GM18508 (cell line): ENCODE measurements around the gene ADAMTS20.

Experiments used
- ATAC-seq: cut with Tn5 transposase; IDR thresholded peaks from one replicate; pipeline ENCODE4 v1.9.1; 2021; ENCODE audit warnings: moderate number of reproducible peaks; ENCODE audit not compliant: insufficient read depth, unreplicated experiment

The ADAMTS20 gene

DNA sequence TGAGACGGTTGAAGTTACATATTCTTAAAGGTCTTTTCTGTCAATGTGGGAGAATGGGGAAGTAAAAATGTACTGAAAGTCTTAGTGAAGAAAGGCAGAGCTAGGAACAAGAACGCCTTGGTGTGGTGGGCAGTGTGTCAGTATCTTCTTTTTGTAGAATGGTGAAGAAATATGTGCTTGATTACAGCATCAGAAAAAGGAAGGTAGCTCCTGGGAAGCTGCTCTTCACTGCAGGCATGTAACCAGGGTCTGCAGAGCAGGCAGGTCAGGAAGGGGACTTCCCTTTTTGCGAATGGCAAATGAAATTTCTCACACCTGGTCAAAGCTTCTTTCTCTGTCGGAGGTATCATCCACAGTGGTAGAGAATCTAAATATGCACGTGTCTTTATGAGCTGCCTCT lies 226.2 kb downstream of the ADAMTS20 start:
- peak; percentile 54 for ATAC-seq

DNA sequence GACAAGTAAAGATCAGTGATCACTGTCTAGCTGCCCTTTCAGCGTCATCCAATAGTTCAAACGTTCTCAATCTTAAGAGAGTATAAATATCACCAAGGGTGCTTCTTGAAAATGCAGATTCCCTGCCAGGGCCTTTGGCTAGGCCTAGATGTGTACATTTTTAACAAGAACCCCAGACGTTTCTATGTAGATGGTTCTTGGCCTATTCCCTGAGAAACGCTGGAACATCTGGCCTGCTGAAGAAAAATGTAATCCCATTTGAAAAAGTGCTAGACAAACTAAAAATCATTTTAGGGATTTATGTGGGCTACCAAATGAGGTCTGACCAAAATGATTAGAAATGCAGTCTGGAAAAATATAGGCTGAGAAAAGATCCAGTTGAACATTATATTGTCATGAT lies 231.7 kb downstream of the ADAMTS20 start:
- ATAC-seq: no peak

DNA sequence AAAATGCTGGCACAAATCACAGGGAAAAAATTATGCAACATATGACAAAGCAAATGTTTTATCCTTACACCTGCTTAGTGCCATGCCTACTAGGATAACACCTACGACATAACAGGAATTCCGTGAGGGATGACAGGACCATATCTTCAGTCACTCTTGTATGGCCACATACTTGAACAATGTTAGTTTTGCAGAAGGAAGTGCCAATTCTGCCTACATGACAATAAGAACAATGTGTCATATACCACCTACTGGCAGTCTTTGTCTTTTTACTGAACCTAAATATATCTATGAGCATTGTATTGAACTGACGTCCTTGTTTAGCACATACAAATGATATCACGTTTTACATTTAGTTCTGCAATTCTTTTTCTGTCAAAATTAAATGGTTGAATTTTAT lies 234.0 kb downstream of the ADAMTS20 start:
- ATAC-seq: no peak

DNA sequence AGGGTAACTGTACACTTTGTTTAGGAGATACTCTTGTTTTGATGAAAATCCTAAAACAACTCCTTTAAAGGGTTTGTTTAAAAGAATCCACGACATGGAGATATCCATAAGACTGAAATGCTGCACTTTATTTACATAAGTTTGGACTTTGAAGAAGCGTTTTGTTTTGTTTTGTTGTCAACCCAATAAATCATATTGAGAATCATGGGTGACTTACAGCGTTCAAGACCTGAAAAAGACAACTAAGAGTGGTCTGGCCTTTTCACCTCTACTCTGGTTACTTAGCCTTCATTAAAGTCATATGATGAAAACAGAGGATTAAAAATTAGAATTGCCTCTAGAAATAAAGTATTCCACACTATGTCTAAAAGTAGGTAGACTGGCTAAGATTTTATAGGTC lies 234.8 kb downstream of the ADAMTS20 start:
- ATAC-seq: no peak

DNA sequence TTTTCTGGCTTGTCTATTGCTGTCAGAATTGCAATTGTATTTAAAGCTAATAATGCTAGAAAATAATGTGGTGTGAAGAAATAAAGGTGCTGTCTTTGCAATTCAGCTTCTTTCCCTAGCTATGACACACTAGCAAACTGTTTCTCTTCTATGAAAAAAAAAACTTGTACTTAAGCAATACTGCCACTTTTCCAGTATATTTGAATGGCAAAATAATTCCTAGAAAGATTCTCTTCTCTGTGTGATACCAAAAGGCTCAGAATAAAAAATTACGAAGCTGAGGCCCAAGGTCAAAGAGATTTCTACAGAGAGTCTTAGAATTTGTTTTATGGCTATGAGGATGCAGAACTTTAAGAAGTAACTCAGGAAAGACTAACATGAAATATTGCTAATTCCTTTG lies 235.5 kb downstream of the ADAMTS20 start:
- ATAC-seq: no peak

DNA sequence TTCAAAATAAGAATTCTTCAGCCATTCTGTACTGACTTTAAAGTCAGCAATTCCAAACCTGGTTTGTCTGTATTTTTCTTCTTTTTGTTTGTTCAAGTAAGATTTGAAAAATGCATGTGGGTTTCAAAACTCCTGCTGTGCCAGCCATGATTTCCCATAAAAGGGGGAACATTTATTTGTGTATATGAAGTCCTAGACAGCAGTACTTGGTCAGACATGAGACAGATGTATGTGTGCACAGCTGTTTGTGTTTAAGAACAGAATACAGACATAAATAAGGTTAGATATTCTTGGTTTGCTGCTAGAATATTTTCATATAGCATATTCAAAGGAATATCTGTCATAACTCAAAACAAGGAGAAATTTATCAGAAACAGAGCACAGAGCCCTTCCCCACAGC lies 236.0 kb downstream of the ADAMTS20 start:
- ATAC-seq: no peak

DNA sequence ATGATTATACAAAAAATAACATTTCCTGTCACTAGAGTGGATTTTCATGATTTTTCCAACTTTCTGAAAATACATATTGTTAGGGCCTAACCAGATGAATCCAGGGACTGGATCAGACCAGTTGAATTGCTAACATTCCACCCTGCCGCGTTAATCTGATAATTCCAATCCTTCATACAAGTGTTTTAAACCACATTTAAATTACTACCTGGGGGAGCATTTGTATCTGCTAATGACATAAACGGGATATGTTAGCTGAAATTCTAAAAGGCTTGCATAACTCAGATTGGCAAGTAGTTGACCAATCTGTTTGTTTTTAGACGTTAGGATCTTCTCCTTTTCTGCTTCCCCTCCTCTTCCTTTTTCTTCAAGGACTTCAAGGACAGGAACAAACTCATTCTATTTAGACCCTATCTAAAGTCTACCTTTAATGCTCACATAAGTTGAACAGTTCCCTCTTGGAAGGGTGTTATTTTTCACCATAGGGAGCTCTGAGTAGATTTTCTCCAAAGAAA lies 239.0 kb downstream of the ADAMTS20 start:
- no peak for ATAC-seq

DNA sequence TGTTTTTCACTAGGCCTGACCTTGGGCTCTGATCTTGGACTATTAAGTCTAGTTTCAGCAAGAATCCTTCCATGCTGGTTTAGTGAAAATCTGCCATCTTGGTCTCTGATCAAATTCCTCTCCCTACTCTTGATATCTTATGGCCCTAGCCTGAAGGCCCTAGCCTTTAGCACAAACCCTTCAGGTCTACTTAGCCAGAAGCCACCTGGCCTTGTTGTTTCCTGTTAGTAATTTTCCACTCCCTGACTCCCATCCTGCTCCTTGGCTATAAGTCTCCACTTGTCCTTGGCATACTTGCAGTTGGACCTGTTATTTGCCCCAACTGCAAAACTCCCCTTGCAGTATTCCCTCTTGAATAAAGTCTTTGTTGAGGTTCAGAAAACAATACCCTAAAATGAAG lies 241.4 kb downstream of the ADAMTS20 start:
- no peak for ATAC-seq

DNA sequence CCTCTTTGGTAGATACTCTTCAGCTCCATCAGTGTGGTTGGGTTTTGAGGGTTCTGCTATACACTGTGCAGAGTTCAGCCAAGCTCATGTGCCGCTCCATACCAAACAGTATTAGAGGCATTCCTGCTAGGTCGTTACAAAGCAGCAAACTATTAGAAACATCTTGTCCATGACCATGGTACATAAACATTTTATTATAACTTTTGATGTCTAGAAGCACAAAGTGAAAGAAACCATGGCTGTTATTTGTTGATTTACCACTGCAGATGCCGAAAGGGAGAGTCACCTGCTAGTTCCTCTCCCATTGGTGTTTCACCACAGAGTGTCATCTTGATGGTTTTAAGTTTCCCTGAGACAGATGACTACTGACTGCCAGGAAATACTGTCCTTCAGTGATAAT lies 242.0 kb downstream of the ADAMTS20 start:
- ATAC-seq: no peak

DNA sequence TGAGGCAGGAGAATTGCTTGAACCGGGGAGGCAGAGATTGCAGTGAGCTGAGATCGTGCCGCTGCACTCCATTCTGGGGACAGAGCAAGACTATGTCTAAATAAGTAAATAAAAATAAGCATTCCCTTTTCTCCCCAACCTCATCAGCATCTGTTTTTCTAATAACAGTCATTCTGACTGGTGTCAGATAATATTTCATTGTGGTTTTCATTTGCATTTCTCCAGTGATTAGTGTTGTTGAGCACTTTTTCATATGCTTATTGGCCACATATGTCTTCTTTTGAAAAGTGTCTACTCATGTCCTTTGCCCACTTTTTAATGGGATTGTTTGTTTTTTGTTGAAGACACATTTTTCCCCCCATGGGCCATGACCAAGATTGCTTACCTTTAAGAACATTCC lies 243.2 kb downstream of the ADAMTS20 start:
- no peak for ATAC-seq

DNA sequence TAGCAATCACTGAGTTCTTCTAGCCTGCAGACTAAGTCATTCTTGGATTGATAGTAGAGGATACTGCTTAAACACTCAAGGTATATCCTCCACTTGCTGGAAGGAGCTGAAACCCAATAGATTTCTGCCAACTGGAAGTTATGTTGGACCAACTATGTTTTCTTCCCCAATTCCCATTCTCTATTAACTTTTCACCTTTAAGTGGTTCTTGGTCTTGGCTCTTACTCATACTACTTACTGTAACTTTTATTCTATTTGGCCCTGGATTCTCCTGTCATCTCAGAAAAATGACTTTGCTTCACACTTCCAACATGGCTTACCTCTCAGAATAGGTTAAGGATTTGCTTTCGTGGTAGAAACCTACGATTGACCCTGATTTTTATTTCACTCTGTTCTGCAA lies 244.9 kb downstream of the ADAMTS20 start:
- no peak for ATAC-seq

DNA sequence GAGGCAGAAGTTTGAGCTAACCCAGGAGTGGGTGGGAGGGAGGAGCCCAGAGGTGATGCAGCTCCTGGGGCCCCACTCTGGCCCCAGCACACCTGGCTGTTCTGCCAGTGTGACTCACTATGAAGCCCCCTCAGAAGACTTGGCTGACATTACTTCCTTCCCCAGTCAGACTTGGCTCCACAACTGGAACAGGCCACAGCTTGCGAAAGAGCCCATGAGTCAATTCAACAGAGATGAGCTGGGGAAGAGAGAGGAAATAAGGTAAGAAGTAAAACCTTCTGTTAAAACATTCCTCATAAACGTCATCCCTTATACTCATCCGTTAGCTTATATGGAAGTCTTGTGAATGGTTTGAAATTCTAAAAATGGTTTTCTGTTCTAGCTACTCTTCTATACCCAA lies 245.9 kb downstream of the ADAMTS20 start:
- no peak for ATAC-seq

DNA sequence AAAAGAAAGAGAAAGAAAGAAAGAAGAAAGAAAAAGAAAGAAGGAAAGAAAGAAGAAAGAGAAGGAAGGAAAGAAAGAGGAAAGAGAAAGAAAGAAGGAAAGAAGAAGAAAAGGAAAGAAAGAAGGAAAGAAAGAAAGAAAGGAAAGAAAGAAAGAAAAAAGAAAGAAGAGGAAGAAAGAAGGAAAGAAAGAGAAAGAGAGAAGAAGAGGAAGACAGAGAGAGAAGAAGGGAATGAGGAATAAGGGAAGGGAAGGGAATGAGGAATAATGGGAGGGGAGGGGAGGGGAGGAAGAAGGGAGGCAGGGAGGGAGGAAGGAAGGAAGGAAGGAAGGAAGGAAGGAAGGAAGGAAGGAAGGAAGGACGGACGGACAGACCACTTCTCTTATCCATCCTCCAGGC lies 246.9 kb downstream of the ADAMTS20 start:
- no peak for ATAC-seq
